AG04450 (cell line): ENCODE results near the gene GPS2. TPM values are rescaled to one million over a fixed set of nuclear protein-coding genes. Genes with fewer than 3 reads are reported as not detected.

ENCODE experiments used
- CTCF ChIA-PET: fragments of 300-600, 350-600 bp; formaldehyde crosslinking; extraction: SDS; loops from one replicate; lab custom pipeline; 2022; ENCODE audit warnings: antibody characterized with exemption, inconsistent platforms; lab: Charles Lee
- POLR2A ChIA-PET: fragments of 350-600 bp; formaldehyde crosslinking; extraction: SDS; loops from one replicate; lab custom pipeline; 2021; ENCODE audit warnings: antibody characterized with exemption, inconsistent platforms; lab: Yijun Ruan, JAX
- DNase-seq: peaks from one replicate; pipeline ENCODE4 v3.0.0-alpha.2; 2011; ENCODE audit warnings: low read depth, low spot score
- H3K27ac ChIP-seq: one replicate; pipeline ENCODE4 v1.5.1; 2012; ENCODE audit warnings: low read depth, low read length, control low read depth
- H3K27me3 ChIP-seq: one replicate; pipeline ENCODE4 v1.6.0; 2012; ENCODE audit warnings: low read length; ENCODE audit not compliant: control insufficient read depth, insufficient read depth
- H3K4me3 ChIP-seq: 2 replicates; pipeline ENCODE4 v1.5.1; 2011; ENCODE audit warnings: mild to moderate bottlenecking, low read depth, low read length, control low read depth
- H3K9me3 ChIP-seq: 2 replicates; pipeline ENCODE4 v1.5.1; 2012; ENCODE audit warnings: low read length; ENCODE audit not compliant: control insufficient read depth, insufficient read depth
- polyA plus RNA-seq: library from polyadenylated mRNA; depleted of rRNA; stranded (reverse); fragments of >200 nt; gene quantifications from 2 replicates; pipeline ENCODE4 v1.2.3, GENCODE V29; 2011
- TF ChIP-seq, protein P1 (sequence below): IDR thresholded peaks from 2 replicates; pipeline ENCODE4 v1.5.1; 2011; ENCODE audit warnings: low read depth, low read length, control low read depth, inconsistent platforms

GPS2 gene
- polyA plus RNA-seq, 1 experiment, result 22.2 TPM

DNA sequence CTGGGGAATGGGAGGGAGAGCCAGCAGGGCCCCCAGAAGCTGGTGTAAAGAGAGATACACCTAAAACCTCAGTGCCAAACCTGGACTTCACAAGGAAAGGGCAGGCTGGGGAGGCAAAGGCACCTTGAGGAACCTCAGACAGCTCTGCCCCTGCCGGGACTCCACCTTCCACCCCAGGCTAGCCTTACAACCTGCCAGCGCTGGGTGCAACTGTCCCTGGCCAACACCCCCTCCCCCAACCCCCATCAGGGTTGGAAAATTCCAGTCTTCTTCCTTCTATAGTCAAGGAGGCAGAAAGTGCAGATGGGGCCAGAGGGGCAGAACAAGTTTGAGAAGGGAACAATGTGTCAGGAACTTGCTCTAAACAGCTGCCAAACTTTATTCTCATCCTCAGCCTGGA lies 23.0 kb downstream of the GPS2 start:
- ChIA-PET POLR2A (interaction anchor here (0.5 kb wide), 1 partner anchor 358 kb away, joined by 3 read pairs; the partner anchor contains the start of gene ATP1B2), CTCF (interaction anchor here (0.6 to 1.0 kb wide), 2 partner anchors 9 to 61 kb away, joined by 3 to 6 read pairs; no protein-coding TSS in a partner anchor)
- Histone ChIP-seq H3K27ac (no peak overlapping the region), H3K9me3 (peaks cover 4% of the 10 kb centered on the region; the same call in 1 of the 2 replicates), H3K27me3 (peaks cover 63% of the 10 kb centered on the region), H3K4me3 (no peak overlapping the region)
- DNase-seq, result no peak
- TF ChIP-seq, protein P1, sequence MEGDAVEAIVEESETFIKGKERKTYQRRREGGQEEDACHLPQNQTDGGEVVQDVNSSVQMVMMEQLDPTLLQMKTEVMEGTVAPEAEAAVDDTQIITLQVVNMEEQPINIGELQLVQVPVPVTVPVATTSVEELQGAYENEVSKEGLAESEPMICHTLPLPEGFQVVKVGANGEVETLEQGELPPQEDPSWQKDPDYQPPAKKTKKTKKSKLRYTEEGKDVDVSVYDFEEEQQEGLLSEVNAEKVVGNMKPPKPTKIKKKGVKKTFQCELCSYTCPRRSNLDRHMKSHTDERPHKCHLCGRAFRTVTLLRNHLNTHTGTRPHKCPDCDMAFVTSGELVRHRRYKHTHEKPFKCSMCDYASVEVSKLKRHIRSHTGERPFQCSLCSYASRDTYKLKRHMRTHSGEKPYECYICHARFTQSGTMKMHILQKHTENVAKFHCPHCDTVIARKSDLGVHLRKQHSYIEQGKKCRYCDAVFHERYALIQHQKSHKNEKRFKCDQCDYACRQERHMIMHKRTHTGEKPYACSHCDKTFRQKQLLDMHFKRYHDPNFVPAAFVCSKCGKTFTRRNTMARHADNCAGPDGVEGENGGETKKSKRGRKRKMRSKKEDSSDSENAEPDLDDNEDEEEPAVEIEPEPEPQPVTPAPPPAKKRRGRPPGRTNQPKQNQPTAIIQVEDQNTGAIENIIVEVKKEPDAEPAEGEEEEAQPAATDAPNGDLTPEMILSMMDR, result no peak

DNA sequence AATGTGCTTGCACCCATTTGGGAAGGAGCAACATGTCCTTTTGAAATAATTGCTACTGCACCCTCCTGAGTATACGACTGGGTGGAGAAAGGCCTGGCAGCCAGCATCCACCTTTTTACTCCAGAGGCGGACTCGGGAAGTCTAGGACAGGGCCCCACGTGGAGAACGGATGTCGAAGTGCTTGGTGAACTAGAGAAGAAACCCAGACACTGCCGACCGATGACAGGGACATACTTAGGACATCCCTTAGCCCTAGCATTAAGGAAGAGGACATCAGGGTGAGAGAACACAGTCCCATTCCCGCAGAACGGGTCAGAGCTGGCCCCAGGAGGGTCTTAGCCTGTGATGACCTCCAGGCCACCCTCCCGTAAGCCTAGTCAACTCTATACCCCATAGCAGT lies 24.5 kb downstream of the GPS2 start:
- TF ChIP-seq, protein P1, result no peak
- no peak for DNase-seq
- POLR2A ChIA-PET, result no interaction called here
- Histone ChIP-seq H3K27me3 (peaks cover 68% of the 10 kb centered on the region), H3K9me3 (peaks cover 4% of the 10 kb centered on the region; the same call in 1 of the 2 replicates), H3K27ac (no peak overlapping the region), H3K4me3 (no peak overlapping the region)
- CTCF ChIA-PET, result no interaction called here

DNA sequence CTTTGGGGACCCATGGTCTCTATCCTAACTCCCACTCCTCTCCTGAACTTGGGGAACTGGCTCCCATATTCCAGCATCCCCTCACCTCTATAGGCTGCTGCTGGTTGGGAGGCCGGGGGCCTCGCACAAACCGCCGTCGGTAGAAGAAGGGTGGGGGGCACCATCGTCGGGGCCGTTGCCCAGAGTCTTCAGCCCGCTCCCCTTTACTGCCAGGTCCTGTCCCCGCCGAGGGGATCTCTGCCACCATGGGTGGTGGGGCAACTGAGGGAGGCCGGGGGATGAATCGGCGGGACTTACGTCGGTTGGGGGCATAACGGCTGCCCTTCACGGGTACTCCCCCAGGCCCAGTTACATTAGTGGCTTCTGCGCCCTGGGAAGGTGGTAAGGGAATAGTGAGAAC lies 25.0 kb downstream of the GPS2 start:
- no peak overlapping the region for H3K4me3 ChIP-seq
- TF ChIP-seq, protein P1, result no peak
- POLR2A ChIA-PET, result interaction anchor here (0.6 kb wide), 1 partner anchor 238 kb away, joined by 3 read pairs; no protein-coding TSS in a partner anchor
- peaks cover 4% of the 10 kb centered on the region; the same call in 1 of the 2 replicates for H3K9me3 ChIP-seq
- no peak overlapping the region for H3K27ac ChIP-seq
- DNase-seq, result no peak
- CTCF ChIA-PET, result no interaction called here
- peaks cover 72% of the 10 kb centered on the region for H3K27me3 ChIP-seq

DNA sequence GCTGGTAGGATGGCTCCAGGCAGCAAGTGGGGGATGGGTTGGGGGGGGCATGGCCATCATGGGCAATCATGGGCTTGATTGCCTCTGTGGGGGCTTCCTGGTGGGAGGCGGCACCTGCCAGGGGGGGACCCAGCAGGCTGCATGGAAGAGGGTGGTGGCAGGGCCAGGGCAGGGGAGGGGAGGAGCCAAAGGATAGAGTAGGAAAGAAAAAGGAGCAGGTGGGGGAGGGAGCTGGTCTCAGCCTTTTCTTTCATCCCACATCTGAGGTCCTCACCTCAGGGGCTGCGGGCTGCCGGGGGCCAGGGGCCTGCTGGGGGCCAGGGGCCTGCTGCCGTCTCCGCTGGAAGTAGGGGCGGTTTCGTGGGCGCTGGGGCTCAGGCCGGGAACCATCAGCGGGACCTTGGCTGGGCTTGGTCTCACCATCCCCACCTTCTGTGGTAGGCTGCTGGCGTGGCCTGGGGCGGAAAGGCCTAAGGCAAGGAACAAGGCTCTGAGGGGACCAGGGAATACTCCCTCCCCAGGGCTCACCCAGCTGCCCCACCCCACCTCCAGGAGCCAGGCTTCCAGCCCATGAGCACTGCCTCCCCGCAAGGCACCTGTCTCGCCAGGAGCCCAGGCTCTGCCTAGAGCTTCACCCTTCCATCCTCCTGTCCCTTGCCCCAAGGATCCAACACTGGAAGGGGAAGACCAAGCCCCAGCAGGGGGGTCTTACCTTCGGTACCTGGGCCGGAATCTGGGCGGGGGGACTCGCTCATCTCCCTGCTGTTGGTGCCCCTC lies 25.7 kb downstream of the GPS2 start:
- Histone ChIP-seq H3K27ac (no peak overlapping the region), H3K4me3 (no peak overlapping the region), H3K27me3 (peaks cover 77% of the 10 kb centered on the region), H3K9me3 (no peaks in the 10 kb centered on the region; the same call in 1 of the 2 replicates)
- POLR2A ChIA-PET, result interaction anchor here (0.6 kb wide), 1 partner anchor 237 kb away, joined by 3 read pairs; no protein-coding TSS in a partner anchor
- CTCF ChIA-PET, result interaction anchor here (0.6 kb wide), 1 partner anchor 244 kb away, joined by 6 read pairs; no protein-coding TSS in a partner anchor
- TF ChIP-seq, protein P1, result no peak
- no peak for DNase-seq

DNA sequence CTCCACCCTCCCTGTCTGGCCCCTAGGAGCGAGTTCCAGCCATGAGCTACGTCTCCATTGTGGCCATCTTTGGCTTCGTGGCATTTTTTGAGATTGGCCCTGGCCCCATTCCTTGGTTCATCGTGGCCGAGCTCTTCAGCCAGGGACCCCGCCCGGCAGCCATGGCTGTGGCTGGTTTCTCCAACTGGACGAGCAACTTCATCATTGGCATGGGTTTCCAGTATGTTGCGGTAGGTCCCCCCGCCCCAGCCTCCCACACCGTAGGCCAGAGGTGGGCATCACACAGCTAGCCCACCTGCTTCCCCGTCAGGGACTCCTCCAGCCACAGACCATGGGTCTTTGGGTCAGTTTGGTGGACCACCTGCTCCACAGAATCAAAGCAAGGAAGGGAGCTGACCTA lies 29.5 kb downstream of the GPS2 start:
- H3K4me3 ChIP-seq, result no peak overlapping the region
- DNase-seq, result no peak
- H3K27me3 ChIP-seq, result peaks cover 71% of the 10 kb centered on the region
- TF ChIP-seq, protein P1, result no peak
- no peak overlapping the region for H3K27ac ChIP-seq
- ChIA-PET CTCF (interaction anchor here (1.4 to 3.4 kb wide), 2 partner anchors 11 to 275 kb away, joined by 5 to 17 read pairs; no protein-coding TSS in a partner anchor), POLR2A (no interaction called here)
- H3K9me3 ChIP-seq, result no peaks in the 10 kb centered on the region; the same call in 1 of the 2 replicates
